Stimulated activated CD4-positive, alpha-beta T cell treated with anti-CD3 and anti-CD28 coated beads, Interleukin-4, amount 100 ng/mL, for 24 hours (primary cell): ENCODE data around the gene NEDD4L.

Experiments
- DNase-seq: peaks from one replicate; pipeline ENCODE4 v3.0.0-alpha.2; 2020

Gene NEDD4L

DNA sequence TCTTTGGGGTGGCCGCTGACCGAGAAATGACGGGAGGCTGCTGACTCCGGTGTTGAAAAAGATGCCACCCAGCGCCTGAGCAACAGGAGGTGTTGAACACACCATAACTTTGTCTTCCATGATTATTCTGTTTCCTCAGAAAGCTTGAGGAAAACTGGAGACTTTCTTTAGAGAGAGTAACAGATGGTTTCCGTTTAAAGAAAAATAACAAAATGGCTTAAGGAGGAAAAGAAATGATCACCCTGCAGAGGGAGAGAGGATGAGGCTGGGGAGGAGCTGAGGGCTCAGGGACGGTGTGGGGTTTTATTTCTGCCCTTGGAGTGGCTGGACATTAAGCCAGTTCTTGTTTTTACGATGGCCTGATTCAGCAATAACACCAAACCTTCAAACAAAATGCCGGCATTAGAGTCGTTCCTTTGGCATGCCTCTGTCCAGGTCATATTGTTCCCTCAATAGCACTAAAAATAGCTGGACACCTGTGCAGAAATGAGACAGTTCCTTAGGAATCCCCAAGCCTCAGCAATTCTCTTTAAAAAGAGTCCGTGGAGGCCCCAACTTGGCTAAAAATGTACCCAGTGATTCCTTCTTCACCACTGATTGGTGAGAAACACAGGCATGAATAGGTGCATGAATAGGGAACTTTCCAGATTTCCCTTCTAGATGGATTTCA lies 402.5 kb downstream of the NEDD4L start:
- DNase-seq: no peak

- DNase-seq: no peak
These were observed 403.5 kb downstream of the NEDD4L start for GRCh38 chr18:58447402-58448095.

DNA sequence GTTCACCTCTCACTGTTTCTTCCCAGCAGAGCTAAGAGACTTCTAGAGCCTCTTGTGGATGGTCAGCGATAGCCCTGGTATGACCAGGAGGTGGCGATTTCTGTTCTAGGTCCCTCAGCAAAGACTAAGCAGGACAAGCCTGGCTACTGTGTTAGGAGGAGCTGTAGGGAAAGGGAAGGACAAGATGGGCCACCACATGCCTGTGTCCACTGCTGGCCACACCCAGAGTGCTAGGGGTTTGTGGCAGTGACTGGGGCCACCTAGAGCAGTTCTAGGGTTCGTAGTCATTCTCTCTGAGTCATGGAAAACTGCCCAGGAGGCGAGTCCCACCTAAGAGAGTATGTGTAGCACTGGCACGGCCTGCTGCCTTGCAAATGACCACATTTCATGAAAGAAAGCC lies 405.4 kb downstream of the NEDD4L start:
- DNase-seq: no peak
